ENCODE results near the gene NRBP1.

- TF ChIP-seq POLR2A (IDR thresholded peaks at IDR 0.05) (no peak), CTCF (IDR thresholded peaks at IDR 0.05) (no peak), POLR2AphosphoS5 (IDR thresholded peaks at IDR 0.05) (no peak)
Observed at GRCh38 chr2:27431395-27431794, 3.0 kb downstream of the NRBP1 start.
